HS-27A (cell line): Measurements from ENCODE around the gene ARRB1.
"Not testable (repeated sequence)": the region's sequence is repeated elsewhere in the genome, so short reads cannot be mapped to it uniquely, and the experiment has no call there.

Experiments
- DNase-seq: peaks from one replicate; pipeline ENCODE4 v3.0.0-alpha.2; 2012; ENCODE audit warnings: low read depth, missing footprints

Gene ARRB1

DNA sequence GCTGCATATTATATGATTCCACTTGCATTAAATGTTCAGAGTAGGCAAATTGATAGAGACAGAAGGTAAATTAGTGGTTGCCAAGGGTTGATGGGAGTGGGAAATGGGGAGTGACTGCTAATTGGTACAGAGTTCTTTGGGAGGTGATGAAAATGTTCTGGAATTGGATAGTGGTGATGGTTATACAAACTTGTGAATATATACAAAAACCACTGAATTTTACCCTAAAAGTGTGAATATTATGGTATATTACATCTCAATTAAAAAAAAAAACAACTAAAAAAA is 52.5 kb downstream of the ARRB1 start:
- no peak for DNase-seq

DNA sequence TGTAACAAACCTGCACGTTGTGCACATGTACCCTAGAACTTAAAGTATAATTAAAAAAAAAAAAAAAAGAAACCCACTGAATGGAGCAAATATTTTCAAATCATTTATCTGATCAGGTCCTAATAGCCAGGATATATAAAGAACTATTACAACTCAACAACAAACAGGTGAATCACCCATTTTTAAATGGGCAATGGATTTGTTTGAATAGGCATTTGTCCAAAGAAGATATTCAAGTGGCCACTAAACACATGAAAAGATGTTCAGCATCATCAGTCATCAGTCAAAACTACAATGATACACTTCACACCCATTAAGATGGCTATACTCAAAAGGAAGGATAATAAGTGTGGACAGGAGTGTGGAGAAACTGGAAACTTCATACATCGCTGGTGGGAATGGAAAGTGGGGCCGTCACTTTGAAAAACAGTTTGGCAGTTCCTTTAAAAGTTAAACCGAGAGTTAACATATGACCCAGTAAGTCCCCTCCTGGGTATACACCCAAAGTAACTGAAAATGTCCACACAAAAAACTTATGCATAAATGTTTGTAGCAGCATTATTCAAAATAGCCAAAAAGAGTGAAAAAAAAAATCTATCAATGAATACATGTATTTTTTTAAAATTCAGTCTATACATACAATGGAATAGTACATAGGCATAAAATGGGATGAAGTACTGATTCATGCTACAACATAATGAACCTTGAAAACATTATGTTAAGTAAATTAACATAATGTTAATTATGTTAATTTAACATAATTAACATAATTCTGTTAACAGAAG is 53.1 kb downstream of the ARRB1 start:
- no peak for DNase-seq

DNA sequence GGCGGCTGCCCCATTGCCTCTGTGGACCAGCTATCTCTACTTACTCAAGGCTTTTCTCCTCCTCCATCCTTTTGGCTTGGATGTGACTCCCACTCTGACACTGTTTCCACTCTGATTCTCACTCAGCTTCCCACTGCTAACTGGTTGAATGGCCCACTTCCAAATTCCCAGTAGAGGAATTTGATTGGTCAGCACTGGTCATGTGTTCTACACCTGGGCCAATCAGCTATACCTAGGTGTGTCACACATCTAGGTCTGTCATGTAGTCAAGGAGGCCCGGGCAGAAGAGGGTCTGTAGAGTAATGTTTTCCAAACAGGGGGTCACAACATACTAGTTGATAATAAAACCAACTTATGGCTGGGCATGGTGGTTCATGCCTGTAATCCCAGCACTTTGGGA is 57.6 kb downstream of the ARRB1 start:
- no peak for DNase-seq

DNA sequence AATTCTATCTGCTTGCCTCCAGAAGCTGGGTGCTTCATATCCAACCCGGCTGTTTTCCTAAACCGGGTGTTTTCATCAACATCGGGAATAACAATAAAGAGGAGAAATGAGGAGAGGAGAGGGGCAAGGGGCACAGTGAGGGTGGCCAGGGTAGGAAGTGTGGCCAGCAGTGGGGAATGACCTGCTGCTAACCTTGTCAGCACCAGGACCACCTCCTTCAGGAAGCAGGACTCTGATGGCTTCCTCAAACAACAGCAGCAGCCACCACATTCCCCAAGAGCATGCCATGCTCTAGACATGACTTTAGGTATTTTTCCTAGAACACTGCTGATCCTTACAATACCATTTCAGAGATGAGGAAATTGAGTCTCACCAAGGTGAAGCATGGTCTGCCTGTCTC is 58.5 kb downstream of the ARRB1 start:
- DNase-seq = no peak

DNA sequence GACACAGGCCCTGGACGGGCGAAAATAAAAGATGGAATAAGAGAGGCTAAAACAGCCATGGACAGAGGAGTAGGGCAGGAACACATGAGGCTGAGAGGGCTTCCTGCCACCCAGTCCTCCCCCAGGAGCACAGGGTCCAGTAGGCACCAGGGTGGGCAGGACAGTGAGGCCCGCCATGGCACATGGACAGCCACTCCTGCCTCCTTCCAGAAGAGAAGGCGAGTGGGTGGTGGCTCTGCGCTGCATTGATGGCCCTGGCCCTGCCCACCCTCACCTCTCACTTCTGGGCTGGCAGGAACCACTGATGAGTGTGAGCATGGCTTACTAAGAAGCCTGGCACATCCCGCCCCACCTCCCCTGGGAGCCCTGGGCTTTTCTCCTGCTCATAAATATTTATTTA is 59.7 kb downstream of the ARRB1 start:
- no peak for DNase-seq

DNA sequence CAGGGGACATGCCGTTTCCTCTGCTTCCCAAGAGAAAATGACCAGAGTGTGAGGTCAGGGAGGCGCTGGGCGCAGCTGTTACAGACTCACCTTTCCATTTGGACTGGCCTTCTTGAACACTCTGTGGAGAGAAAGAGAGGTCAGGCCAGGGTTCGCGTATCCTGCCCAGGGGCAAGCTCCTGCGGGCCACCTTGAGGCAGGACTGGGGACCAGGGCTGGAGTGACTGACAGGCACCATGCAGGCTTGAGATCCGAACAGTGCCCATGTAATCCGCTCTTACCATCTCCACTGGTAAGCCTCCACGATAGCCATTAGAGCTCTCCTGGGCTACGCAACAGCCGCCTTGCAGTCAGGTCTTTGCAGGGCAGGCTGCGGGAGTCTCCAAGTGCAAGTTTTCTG is 61.5 kb downstream of the ARRB1 start:
- no peak for DNase-seq

DNA sequence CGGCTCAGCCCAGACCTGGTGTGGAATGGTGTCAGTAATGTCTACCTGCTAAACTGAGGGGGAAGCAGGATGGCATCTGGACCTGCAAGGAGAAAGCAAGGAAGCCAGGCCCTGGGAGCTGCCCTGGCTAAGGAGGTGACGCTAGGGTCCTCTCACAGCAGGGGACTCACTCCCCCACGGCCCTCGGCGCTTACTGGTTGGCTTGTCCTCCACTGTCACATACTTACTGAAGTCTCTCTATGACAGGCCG is 62.0 kb downstream of the ARRB1 start:
- no peak for DNase-seq

DNA sequence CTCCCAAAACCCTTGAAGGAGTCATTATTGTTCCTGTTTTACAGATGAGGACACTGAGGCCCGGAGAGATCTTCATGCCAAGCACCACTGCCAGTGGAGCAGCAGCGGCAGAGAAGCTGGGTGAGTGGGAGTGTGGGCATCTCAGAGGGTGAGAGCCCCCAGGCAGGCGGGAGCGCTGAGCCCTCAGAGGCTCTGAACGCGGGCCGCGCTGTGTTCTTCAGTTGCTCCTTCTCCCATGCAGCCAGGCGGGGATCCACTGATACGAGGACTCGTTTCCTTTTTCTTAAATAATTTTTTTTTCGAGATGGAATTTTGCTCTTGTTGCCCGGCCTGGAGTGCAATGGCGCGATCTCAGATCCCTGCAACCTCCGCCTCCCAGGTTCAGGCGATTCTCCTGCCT is 63.9 kb downstream of the ARRB1 start:
- DNase-seq = no peak

DNA sequence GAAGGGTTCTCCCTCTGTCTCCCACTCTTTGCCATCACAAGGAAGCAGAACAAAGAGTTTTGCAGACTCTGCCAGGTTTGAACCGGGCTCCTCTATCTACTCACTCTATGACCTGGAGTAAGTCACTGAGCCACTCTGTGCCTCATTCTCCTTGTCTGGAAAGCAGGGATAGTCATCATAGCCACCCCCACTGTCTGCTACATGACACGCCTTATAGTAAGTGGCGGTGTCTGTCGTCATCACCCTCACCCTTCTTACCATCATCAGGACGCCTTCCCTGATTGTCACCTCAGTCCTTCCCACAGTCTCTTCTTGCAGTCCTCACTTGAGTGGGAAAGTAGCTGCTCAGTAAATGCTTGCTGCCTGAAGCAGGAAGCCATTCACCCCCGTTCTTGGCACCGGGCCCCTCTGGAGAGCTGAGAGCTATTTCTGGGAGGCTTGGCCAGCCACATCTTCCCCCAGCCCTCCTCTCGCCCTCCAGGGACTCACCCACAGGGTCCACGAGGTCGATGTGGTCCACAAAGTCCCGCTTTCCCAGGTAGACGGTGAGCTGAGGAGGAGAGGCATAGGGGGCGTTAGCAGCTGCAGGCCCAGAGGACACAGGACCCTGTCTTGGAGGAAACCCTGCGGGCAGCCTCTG is 64.5 kb downstream of the ARRB1 start:
- no peak for DNase-seq

DNA sequence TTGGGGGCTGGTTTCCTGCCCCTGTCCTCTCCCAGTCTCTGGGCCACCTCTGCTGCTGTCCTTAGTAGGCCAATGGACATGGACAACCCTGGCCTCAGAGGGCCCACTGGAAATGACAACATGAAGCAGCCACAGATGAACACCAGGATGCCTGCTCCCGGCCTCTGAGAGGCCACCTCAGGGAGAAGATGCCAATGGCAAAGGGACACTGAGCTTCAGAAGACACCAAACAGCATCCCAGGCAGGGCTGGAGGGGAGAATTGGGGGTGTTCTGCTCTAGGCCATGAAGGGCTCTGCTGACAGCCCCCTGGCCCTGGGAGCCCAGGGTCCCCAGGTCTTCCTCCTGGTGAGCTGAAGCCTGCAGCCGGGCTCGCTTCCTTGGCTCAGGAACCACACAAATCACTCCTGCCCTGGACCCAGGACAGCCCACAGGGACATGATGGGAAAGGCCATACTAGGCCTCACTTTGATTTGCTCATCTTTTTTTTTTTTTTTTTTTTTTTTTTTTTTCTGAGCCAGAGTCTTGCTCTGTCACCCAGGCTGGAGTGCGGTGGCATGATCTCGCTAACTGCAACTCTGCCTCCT is 65.6 kb downstream of the ARRB1 start:
- DNase-seq = no peak

DNA sequence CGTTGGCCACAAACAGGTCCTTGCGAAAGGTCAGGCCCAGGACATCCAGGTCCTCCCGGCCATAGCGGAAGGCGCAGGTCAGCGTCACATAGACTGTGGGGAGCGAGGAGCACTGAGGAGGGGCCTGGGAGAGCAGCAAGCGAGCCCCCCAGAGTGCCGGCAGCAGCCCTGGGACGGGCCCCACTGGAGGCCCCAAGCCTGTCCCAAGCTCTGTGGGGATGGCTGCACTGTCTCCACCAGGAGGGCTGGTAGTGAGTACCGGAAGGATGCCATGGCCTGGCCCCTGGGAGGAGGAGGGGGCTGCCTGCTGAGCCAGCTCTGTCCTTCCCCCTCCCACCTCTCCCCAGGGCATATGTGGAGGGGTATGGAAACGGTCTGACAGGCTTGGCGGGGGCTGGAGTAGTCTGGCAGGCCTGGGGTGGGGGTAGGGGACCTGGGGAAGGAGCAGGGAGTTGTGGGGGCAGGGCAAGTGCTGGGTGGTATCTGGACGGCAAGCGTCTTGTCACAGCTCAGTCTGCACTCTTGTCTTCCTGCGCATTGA is 68.0 kb downstream of the ARRB1 start:
- DNase-seq = no peak

DNA sequence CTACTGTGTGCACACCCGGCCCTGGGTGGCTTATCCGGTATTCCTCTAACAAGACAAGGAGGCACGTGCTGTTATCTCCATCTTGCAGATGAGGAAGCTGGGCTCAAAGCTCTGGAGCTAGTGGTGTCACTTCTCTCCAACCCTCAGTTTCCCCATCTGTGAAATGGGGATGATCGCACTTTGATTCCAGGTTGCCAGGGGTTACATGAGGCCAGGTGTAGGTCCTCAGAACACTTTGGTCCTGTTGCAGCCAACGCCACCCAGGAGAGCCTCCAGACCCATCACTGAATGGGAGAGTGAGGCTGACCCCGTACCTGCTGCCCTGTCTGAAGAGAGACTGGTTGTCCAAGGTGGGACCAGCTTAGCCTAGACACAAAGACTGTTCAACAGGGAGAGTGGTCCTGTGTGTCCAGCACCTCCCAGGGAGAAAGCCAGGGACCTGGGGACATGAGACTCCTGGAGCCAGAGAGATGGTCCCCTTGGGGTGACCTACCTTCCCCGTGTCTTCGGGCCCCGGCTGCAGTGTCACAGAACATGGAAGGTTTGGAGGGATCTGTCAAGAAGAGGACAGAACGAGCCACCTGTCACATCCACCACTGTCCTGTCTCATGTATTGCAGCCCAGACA is 69.9 kb downstream of the ARRB1 start:
- no peak for DNase-seq

DNA sequence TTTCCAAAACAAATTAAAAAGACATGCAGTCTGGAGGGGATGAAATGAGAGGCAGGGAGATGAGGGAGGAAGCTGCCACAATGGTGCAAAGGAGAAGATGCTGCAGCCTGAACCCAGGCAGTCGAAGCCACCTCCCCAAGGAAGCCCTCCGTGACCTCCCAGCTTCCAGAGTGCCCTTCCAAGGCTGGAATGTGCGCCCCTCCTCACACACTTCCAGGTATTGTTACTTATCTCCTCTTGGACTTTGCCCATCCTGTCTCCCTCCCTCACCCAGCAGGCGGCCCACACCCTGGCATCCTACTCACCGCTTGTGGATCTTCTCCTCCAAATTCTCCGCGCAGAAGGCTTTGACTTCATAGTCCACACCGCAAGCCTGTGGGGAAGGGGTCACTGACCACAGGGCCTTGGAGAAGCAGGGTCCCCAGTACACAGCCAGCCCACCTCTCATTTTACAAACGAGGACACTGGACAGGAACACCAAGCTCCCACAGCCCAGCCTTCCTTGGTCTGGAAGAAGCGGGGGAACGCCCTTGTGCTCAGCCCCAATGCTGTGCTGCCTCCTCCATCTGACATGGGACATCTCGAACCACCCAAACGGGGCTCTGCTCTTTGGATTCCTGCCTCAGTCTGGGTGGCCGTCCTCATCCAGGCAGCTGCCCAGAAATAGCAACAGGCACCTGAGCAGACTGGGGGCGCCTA is 70.5 kb downstream of the ARRB1 start:
- DNase-seq = no peak

DNA sequence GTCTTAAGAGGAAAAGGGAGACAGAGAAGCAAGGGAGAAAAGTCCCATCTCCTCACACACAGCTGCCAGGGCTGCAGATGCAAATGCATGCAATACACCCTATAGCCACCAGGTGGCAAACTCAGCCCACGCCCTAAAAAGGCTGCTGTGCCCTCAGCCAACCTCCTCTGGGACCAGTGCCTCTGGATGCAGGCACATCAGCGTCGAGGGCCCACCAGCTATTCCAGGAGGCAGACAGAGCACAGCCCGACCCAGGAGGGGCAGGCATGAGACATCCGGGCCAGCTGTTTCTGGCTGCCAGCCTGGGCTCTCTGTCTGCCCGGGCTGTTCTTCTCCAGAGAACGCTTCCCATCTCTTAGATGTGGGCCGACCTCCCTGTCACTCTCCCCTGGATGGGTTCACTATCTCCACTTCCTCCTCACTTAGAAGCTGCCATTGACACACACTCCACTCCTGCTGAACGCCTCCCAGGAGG is 71.2 kb downstream of the ARRB1 start:
- DNase-seq = peak; percentile 51

DNA sequence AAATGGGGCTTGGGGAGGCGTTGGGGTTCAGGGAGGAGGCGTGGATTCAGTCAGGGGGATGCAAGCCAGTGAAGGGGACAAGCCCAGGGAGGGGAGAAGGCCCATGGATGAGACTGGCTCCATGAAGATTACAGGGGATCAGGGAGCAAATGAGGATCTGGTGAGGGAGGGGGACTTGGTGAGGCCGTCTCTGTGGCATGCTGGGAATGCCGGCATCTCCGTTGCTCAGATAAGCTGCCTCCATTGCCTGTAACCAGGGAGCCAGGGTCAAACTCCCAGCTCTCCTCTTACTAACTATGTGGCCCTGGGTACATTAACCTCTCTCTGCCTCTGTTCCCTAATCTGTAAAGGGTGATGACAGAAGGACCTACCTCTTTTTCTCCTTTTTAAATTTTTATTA is 72.2 kb downstream of the ARRB1 start:
- DNase-seq = no peak

DNA sequence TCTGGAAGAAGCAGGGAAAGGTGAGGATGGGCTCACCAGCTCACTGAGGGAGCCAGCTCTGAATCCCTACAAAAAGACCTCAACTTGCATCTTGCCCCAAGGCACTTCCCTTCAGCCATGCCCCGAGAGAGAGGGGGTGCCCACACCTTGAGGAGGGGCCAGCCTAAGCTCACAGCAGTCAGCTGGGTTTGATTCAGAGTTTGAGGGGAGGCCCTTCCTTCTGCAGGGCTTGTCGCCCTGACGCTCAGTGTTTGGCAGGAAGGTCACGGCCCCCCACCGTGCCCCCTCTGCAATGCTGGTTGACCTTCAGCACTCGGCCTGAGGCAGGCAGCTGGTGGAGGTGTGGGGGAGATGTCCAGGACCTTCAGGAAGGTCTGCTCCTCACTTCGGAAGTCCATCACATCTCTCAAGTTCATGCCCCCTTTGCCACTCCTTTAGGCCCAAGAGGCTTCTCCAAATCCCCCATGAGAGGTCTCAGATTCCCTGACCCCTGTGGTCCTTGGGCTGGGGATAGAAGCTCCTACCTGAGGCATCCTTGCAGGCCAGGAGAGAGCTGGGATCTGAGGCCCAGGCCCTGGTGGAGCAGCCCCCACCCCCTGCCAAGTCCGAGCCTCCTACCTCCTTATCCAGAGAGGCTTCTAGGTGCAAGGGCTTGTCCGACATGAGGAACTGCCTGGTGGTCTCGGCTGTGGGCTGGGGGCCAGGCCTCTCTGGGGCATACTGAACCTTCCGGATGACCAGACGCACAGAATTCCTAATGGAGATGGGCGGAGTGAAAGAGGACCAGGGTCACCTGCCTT is 73.3 kb downstream of the ARRB1 start:
- no peak for DNase-seq

DNA sequence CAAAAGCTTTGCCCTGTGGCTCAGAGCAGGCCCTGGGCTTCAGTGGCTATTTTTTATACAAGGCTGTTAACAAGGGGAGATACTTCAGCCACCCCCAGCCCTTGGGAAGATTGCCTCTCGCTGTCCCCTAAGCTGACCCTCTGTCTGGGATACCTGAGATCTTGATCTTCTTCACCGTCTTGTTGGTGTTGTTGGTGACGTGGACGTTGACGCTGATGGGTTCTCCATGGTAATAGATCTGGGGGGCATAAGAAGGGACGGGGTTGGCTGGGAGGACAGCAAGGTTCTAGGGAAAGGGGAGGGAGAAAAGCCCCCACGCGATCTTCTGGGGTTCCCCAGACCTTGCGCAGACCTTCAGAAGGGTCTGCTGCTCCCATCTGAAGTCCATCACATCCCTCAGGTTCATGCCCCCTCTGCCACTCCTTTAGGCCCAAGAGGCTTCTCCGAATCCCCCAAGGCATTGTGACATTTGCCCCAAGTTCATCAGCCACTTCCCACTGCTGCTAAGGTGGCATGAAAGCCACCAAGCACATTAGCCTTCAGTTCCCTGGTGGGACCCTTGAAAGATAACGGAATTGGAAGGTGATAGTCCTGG is 74.2 kb downstream of the ARRB1 start:
- no peak for DNase-seq

DNA sequence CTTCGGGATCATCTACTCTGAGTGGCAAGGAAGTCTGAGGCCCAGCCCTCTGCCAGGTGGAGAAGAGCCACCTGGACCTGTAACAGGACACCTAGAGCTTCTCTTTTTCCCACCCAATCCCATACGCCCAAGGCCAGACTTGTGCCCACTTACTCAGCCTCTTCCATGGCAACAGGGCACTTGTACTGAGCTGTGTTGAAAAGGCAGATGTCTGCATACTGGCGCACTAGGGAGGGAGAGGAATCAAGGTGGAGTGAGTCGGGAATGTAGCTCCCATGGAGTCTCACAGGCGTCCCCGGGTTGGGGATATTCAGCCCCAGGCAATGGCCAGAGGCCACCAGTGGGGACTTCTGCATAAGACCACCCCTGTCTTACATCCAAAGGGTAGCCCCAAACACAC is 74.8 kb downstream of the ARRB1 start:
- no peak for DNase-seq

DNA sequence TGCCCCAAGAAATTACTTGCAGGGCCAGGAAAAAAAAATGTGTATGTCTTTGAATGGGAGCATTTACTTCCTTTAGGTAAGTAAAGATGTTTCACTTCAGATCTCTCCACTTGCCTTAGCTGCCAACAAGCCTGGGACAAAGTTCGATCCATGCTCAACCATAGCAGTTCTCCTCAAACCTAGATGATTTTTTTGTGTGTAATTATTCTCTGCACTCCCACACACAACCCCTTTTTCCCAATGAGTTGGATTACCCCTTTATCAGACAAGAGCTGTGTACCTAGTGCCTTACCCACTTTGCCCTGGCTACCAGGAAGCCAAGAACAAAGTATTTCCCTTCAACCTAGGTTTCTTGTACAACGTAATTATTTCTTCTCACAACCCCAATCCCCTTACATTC is 75.3 kb downstream of the ARRB1 start:
- no peak for DNase-seq

DNA sequence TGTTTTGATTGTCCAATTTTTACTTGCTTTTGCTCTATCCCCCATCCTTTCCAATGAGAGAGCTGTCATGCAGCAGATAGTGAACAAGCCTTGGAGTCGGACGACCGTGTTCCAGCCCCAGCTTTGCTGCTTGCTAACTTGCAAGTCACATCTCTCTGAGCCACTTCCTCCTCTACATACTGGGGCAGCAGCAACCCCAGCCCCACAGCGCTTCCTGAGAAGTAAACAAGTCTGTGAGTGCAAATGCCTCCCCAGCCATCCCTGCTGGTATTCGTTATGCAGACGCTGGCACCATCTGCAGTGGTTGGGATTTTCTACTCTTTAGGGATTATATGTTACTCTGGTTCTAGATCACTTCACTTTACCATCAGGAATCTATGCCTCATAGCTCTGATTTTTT is 75.9 kb downstream of the ARRB1 start:
- DNase-seq = no peak

DNA sequence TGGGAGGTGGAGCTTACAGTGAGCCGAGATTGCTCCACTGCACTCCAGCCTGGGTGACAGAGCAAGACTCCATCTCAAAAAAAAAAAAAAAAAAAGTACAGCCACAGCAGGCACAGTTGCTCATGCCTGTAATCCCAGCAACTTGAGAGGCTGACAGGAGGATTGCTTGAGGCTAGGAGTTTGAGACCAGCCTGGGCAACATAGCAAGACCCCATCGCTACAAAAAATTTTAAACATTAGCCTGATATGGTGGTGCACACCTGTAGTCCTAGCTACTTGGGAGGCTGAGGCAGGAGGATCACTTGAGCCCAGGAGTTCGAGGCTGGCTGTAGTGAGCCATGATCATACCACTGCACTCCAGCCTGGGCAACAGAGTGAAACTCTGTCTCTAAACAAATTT is 76.7 kb downstream of the ARRB1 start:
- not testable (repeated sequence) for DNase-seq
